ENCODE data around the gene CDC37. TPM values are rescaled to one million over a fixed set of nuclear protein-coding genes. Genes with fewer than 3 reads are reported as not detected.

The CDC37 gene
- total RNA-seq (2014; rRNA removed; shearing (Covaris generic)) = 116 and 131 TPM in 2 replicates
- polyA plus RNA-seq (2014; cell fraction: nucleus; rRNA removed) = 639 and 676 TPM in 2 replicates

GRCh38 chr19:10403137-10404021 lies at the start of gene CDC37:
CDC37 (minus strand) TSS chr19:10403542; CDS start chr19:10403479, 63 bp downstream.
- peak; percentile 90 for DNase-seq (ENCODE audit: extremely low read depth, low read depth)

GRCh38 chr19:10450853-10451609 lies 47.7 kb upstream of the CDC37 start:
- no peak for DNase-seq (ENCODE audit: extremely low read depth, low read depth)

GRCh38 chr19:10450191-10450852 lies 47.0 kb upstream of the CDC37 start:
- DNase-seq (ENCODE audit: extremely low read depth, low read depth) = no peak

DNA sequence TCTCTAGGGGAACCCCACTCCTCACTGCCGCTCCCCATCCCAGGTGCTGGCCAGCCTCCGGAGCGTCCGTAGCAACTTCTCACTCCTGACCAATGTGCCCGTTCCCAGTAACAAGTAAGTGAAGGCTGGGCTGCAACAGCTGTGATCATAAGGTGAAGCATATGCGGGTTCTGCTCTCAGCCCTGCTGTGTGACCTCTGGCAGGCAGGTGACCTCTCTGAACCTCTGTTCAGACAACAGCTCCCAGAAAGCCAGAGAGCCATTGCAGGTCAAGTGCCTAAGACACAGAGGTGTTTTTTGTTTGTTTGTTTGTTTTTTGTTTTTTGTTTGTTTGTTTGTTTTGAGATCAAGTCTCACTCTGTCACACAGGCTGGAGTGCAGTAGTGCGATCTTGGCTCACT lies 45.7 kb upstream of the CDC37 start:
- no peak for DNase-seq (ENCODE audit: extremely low read depth, low read depth)

- no peak for DNase-seq (ENCODE audit: extremely low read depth, low read depth)
Measured at GRCh38 chr19:10442698-10443097, 39.4 kb upstream of the CDC37 start.

DNA sequence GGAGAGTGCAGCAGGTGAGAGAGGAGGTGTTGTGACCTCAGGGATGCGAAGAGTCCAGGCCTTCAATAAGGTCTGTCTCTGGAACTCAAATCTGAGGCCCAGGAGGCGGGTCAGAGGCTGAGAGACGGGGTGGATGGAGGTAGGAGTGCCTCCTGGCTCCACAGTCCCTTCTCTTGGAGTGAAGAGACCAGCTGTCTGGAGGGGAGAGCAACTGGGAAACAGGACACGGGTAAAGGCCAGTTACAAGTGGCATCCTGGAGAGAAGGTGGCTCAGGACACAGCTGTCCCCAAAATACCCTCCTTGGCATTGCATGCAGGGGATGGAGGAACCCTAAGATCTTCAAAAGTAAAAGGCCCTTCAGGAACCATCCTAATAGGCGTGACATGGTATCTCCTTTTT lies 36.2 kb upstream of the CDC37 start:
- DNase-seq (ENCODE audit: extremely low read depth, low read depth) = no peak

GRCh38 chr19:10433131-10433536 lies 29.8 kb upstream of the CDC37 start:
- no peak for DNase-seq (ENCODE audit: extremely low read depth, low read depth)

DNA sequence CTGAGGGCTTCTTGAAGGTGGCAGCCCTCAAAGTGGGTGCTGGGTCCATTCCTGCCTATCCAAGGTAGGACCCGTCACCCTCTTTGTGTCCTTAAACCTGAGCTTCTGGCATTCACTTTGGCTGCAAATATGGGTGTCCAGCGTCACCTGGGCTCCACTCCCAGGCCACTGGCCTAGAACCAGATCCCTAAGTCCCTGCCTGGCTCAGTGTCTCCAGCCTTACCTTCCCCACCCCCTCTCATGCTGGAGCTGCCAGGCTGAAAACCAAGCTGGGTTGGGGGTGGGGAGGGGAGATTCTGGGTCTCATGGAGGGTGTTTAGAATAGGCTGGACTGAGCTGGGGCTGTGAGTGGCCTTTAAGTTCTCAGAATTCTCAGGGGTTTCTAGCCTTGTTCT lies 29.4 kb upstream of the CDC37 start:
- DNase-seq (ENCODE audit: extremely low read depth, low read depth) = no peak

GRCh38 chr19:10431943-10432735 lies 28.8 kb upstream of the CDC37 start:
- DNase-seq (ENCODE audit: extremely low read depth, low read depth) = no peak

- no peak for DNase-seq (ENCODE audit: extremely low read depth, low read depth)
Measured at GRCh38 chr19:10431254-10431942, 28.1 kb upstream of the CDC37 start.

DNA sequence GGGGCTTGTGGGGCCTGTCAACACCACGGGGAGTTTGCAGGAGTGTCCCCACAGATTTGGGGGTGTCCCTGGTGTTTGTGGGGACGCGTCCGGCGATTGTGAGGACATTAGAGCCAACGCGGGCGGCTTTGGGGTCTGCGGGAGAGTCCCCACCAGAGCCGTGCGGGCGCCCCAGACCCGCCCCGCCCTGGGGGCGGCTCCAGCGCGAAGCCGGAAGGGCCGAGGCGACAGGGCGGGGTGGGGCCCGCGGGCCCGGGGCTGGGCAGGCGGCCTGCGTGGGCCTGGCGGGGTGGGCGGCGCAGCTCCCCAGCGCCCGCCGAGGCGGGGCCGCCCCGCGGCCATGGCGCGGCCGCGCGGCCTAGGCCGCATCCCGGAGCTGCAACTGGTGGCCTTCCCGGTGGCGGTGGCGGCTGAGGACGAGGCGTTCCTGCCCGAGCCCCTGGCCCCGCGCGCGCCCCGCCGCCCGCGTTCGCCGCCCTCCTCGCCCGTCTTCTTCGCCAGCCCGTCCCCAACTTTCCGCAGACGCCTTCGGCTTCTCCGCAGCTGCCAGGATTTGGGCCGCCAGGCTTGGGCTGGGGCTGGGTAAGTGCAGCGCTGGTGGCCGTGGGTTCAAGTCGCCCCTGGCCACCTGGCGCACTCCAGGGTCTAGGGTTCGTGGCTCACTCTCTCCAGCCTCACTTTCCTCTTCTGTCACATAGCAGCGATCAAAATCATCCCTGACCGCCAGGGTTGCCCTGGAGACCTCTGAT lies 27.3 kb upstream of the CDC37 start:
- no peak for DNase-seq (ENCODE audit: extremely low read depth, low read depth)

DNA sequence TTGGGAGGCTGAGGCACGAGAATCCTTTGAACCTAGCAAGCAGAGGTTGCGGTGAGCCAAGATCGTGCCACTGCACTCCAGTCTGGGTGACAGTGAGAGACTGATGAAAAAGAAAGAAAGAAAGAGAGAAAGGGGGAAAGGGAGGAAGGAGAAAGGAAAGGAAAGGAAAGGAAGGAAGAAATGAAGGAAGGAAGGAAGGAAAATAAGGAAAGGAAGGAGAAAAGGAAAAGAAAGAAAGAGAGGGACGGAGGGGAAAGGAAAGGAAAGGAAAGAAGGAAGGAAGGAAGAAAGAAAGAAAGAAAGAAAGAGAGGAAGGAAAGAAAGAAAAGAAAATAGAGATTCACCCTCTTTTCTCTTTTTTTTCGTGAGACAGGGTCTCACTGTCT lies 25.6 kb upstream of the CDC37 start:
- no peak for DNase-seq (ENCODE audit: extremely low read depth, low read depth)

GRCh38 chr19:10427169-10427568 lies 23.8 kb upstream of the CDC37 start:
- DNase-seq (ENCODE audit: extremely low read depth, low read depth) = no peak

- DNase-seq (ENCODE audit: extremely low read depth, low read depth) = peak; percentile 70
Measured at GRCh38 chr19:10424011-10424637, 20.8 kb upstream of the CDC37 start.

GRCh38 chr19:10422846-10423245 lies 19.5 kb upstream of the CDC37 start:
- no peak for DNase-seq (ENCODE audit: extremely low read depth, low read depth)

DNA sequence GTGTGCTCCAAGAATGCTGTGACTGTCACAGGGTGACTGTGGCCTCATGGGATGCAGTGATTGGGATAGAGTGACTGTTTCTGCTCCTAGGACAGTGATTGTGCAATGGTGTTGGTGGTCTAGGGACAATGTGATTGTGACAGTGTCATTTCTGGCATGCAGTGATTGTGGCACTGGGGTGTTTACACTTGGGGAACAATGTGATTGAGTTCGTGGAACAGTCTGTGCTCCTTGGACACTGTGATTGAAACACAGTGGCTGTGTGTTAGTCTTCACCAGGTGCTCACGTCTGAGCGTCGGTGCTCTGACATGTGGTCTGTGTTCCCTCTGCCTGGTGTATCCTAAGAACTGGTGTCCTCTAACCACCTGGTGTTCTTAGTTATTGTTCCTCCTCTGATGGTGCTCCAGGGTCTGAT lies 18.7 kb upstream of the CDC37 start:
- no peak for DNase-seq (ENCODE audit: extremely low read depth, low read depth)

GRCh38 chr19:10421240-10422045 lies 18.1 kb upstream of the CDC37 start:
- no peak for DNase-seq (ENCODE audit: extremely low read depth, low read depth)
